ENCODE data around the gene BACH1.
"Not testable (repeated sequence)": the region's sequence is repeated elsewhere in the genome, so short reads cannot be mapped to it uniquely, and the experiment has no call there.

DNA sequence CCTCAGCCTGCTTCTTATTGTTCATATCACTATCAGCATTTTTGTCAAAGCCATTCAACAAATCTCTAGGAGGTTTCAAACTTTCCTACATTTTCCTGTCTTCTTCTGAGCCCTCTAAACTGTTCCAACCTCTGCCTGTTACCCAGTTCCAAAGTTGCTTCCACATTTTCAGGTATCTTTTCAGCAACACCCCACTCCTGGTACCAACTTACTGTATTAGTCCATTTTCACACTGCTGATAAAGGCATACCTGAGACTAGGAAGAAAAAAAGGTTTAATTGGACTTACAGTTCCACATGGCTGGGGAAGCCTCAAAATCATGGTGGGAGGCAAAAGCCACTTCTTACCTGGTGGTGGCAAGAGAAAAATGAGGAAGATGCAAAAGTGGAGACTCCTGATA lies 44.9 kb upstream of the BACH1 start:
- TF ChIP-seq, protein P1, sequence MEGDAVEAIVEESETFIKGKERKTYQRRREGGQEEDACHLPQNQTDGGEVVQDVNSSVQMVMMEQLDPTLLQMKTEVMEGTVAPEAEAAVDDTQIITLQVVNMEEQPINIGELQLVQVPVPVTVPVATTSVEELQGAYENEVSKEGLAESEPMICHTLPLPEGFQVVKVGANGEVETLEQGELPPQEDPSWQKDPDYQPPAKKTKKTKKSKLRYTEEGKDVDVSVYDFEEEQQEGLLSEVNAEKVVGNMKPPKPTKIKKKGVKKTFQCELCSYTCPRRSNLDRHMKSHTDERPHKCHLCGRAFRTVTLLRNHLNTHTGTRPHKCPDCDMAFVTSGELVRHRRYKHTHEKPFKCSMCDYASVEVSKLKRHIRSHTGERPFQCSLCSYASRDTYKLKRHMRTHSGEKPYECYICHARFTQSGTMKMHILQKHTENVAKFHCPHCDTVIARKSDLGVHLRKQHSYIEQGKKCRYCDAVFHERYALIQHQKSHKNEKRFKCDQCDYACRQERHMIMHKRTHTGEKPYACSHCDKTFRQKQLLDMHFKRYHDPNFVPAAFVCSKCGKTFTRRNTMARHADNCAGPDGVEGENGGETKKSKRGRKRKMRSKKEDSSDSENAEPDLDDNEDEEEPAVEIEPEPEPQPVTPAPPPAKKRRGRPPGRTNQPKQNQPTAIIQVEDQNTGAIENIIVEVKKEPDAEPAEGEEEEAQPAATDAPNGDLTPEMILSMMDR (IDR thresholded peaks at IDR 0.05): not testable (repeated sequence)
- not testable (repeated sequence) for TF ChIP-seq SMAD3 (CRISPR knock-in tag; IDR thresholded peaks at IDR 0.05; ENCODE audit: borderline replicate concordance); ZNF671 (CRISPR knock-in tag; IDR thresholded peaks at IDR 0.05)

All from WTC11 (cell line).